GM18951 (cell line): ENCODE measurements around the gene NAT8L.

ENCODE experiments used
- POLR2A ChIP-seq: IDR thresholded peaks from 4 replicates; pipeline ENCODE4 v1.6.1; 2011; ENCODE audit warnings: mild to moderate bottlenecking; ENCODE audit not compliant: insufficient read length, insufficient read depth; ENCODE audit errors: extremely low read depth
- in situ Hi-C: fragments of 300-500 bp; cut with MboI; formaldehyde crosslinking; loops from one replicate; pipeline ENCODE4 v1.12.0; 2022; ENCODE audit warnings: low sequenced_read_pairs, mixed read lengths, inconsistent platforms; ENCODE audit not compliant: unreplicated experiment

Gene NAT8L

DNA sequence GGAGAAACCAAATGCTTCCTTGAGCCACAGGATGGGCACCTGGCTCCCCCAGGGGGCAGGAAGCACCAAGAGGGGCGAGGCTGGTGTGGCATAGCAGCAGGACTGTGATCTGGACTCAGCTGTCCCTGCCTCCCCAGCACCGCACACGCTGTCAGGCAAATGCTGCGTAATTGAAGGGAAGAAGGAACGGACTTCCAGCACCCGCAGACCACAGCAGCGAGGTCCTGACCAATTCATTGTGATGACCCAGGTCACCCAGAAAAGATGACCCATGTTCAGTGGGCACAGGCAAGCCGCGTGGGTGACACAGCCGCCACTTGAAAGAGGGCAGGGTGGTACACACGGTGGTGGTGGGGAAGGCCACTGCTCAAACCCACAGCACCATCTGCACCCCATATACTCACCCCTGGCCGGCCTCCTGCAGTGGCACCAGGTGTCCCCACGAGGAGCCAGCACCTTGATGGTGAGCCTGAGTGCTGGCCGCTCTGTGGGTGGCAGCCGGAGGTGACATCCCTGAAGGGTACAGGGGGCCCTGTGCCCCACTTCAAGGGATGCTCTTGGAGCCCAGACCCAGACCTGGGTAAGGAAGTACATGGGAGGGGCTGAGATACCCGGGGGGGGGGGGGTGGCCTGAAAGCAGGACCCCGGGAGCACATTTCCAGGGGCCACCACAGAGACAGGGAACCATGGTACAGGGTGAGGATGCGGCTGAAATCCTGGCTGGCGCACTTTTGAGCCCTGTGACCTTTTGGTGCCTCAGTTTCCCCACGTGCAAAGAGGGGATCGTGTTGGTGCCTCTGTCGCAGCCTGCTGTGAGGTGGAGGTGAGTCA is 11.5 kb downstream of the NAT8L start:
- in situ Hi-C loops = no loop called here
- no peak for TF ChIP-seq POLR2A

DNA sequence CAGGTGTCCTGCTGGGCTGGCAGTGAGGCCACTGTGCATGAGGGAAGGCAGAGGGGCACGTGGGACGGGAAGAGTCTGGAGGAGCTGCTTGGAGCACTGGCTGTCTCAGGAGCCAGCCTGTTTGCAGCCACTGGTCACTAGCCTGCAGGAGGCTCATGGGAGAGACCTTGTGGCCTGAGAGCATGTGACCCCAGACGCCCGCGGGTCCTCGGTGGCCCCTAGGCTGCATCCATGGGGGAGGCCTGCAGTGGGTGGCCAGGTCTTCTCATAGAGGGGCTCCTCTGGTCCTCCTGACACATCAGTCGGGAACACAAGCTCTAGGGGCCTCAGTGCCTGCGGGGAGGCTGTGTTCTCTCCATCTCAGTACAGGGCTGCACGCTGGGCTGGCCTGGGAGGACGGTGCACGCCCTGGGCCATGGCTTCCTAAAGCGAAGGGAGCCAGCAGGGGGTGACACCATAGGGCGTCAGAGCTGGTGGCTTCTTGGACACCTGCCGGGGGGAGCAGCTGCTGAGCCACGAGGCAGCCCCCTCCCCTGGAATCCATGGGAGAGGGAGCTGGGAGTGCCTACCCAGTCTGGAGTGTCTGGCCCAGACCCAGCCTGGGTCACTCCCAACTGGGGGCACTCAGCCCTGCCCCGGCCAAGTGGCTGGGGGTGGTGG is 12.3 kb downstream of the NAT8L start:
- in situ Hi-C loops = no loop called here
- no peak for TF ChIP-seq POLR2A

DNA sequence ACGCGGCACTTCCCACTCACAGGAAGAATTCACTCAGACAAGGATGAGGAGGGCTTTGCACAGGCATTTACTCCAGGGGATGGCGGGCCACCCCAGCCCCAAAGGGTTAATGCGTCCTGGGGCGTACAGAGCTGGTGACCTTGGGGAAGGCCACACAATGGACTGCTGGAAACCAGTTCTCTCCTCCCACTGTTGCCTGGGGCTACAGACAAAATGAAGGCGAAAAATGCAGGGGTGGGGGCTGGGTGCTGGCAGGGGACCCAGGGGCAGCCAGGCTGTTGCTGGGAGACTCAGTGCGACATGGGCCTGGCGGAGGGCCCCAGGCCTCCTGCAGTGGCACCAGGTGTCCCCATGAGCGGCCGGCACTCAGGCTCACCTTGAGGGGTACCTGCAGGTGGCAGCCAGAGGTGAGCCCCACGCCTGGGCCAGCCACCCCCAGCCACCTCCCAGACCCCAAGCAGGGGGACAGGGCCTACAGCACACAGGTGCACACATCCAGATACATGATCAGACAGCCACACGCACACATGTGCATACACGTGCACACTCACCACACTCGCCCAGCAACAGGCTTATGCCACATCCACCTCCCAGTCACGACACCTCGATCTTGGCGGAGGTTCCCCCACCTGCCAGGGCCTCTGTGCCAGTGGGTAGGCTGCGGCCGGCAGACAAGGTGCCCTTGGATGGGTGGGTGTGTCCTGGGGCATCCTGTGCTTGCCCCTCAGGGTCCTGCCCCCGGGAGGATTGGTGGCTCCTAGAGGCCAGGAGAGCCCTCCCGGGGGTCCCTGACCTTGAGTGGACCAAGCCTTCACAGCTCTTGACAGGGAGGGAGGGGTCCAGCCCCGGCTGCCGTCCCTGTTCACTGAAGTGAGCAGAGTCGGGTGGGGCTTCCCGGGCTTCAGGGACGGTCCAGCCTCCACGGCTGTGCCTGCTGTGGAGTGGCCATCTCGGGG is 13.1 kb downstream of the NAT8L start:
- in situ Hi-C loops = no loop called here
- TF ChIP-seq POLR2A = no peak

DNA sequence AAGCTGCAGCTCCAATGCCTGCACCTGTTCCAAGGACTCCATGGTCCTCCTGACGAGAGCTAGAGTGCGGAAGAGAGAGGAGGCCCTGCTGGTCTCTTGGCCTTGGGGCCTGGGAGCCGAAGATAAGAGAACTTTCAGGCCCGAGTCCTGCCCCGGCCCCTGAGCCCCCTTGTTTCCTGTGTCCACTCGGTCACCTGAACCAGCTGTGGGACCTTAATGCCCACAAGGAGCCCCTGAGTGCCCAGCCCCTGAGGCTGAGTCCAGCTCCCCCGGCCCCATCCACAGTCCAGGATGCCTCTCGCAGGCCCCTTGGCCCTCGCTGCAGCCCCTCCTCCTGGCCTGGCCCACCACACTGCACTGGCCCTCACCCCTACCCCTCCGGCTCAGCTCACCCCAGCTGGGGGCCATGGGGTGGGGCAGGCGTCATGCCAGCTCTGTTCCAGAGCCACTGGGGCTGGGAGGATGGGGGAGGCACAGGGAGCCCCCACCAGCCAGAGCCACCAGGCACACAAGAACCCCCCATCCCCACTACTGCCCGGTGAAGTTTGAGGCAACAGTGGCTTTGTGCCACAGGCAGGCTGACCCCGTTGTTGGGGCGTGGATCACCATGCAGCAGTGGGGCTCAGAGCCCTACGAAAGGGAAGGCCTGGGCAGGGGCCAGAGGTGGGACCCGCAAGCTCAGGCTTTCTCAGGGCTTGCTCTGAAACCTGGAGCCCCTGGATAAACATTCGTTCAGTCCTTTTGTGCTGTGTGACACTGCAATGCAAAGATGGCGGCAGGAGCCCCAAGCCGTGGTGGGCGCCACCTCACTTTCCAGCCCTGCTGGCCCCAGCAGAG is 14.1 kb downstream of the NAT8L start:
- no peak for TF ChIP-seq POLR2A
- in situ Hi-C loops = no loop called here

DNA sequence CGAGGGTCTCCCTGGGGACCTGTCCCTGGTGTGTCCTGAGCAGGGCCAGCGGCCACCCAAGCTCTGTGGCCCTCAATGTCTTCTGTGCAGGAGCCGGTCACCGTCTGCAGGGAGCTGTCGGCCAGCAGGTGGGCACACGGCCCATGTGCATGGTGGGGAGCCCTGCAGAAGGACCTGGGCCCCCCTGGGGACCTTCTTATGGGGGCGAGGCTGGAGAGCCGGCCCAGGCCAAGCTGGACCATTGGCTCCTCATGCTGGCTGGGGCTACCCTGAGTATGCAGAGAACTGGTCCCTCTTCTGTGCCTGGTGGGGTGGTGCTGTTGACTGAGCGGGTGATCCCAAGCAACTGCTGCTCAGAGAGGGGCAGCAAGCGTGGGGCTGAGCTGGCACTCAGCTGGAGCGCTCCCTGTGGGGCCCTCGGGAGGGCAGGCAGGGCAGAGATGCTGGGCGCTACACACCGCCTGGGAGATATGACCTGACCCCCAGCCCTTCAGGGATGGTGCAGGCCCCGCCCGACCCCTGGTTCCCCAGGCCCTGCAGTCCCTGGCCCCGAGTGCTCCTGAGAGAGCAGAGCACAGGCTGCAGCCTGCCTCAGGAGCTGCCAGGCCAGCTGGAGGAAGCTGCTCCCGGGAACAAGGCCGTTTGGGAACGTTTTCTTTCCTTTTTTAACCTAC is 14.8 kb downstream of the NAT8L start:
- in situ Hi-C loops = no loop called here
- no peak for TF ChIP-seq POLR2A

DNA sequence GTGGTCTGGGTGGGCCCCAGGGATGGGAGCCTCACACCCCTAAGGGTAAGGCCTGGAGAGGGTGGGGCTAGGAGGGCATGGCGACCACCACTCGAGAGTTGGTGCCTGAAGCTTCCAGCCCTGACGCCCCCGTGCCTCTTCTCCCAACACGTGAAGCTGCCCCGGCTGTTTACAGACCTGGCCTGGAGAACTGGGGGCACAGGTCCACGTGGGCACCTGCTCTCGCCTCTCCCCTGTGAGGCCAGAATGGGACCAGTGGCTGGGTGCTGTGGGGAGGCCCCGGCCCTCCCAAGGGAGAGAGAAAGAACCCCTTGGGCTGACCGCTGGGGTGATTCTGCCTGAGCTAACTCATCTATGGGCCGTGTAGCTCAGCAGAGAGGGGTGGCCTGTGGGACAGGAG is 15.5 kb downstream of the NAT8L start:
- no peak for TF ChIP-seq POLR2A
- in situ Hi-C loops = no loop called here

DNA sequence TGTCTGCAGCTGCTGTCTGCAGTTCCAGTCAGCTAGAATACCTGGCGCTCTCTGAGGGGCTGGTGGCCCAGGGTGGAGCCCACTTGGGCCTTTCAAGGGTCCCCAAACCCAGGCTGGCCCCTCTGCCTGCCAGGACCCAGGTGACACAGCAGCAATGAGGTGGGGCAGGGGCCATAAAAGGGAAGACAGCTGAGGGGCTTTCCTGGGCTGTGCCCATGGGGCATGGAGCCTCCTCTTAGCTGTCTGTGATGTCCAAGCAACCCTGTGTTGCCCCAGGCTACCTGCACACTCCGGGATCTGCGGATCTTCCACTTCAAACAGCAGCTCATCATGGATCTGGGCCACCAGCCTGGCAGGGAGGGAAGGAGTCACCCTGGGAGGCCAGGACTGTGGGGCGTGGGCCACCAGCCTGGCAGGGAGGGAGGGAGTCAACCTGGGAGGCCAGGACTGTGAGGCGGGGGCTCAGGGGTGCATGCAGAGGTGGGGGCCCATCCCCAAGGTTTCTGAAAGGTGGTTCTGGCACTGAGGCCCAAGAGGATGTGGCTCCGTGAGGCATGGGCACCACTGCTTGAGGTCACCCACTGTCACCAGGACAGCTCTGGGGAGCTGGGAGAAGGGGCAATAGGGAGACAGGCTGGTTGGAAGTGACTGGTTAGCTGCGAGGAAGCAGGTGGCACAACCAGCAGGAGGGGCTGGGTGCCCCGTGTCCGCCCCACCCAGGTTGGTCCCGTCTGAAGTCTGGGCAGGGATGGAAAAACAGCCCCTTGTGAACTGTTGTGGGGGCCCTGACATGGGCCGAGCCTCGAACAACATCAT is 16.3 kb downstream of the NAT8L start:
- TF ChIP-seq POLR2A = no peak
- in situ Hi-C loops = no loop called here

DNA sequence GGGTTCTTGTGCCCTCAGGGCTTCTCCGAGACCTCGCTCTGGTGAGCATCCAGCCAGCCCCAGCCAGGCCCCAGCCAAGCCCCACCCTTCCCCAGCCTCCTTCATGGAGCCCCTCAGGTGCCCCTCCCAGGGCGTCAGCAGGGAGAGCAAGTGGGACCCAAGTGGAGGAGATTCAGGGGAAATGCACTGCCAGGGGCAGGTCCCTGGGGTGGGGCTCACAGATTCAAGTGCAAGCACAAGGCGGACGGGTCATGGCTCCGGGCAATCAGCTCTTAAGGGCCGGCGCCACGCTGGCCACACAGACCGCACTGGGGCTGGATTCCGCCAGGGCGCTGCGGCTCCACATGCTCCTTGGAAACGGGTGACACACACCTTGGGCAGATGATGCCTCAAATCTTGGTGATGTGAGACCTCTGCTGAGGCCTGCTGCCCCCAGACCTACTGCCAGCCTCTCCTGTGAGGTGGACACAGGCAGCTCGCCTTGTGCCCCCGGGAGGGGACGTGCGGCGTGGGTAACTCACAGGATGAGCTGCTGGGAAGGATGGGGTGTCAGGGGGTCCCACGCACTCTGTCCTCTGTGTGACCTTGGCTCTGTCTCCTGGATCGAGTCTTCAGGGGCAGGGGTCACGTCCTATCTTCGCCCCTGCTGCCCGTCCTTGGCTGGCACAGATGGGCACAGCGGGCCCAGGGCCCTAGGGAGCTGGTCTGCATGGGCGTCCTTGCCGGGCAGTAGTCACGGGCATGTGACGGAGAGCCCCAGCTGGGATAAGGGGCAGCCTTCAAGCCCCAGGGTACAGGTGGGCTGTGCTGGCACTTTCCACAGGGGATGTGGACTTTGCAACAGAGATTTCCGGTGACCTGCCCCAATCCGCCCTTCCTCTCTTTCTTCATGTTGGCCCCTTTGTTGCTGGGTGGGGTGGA is 17.1 kb downstream of the NAT8L start:
- TF ChIP-seq POLR2A = no peak
- in situ Hi-C loops = no loop called here

DNA sequence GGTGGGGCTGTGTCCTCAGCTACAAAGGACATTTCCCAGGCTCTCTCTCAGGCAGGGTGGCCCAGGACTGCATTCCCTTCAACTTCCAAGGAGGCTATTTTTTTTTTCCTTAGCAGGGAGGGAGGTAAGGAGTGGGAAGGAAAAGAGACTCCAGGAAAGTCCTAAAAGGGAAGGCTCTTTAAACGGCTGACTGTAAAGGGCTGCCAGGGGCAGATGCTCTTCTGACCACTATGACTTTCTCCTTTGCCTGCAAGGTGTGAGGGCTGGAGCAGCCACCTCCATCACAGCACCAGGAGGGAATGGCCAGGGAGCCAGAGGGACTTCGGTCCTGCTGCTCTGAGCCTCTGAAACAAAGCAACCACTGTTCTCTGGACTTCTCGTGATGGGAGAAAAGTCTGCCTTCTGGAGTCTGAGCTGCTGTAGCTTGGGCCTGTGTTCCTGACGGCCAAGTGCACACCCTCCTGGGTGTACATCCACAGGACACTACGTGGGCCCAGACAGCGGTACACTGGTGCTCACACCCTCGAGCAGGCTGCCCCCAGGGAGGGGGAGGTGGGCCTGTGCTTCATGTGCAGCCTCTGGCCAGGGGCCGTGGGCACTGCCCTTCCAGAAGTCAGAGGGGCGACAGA is 17.9 kb downstream of the NAT8L start:
- in situ Hi-C loops = no loop called here
- TF ChIP-seq POLR2A = no peak
